Measurements from ENCODE around the gene FUCA2.
"Not testable (repeated sequence)": the region's sequence is repeated elsewhere in the genome, so short reads cannot be mapped to it uniquely, and the experiment has no call there.

FUCA2 gene

GRCh38 chr6:143490244-143490643 lies 21.3 kb downstream of the FUCA2 start:
- no peak for DNase-seq

- DNase-seq, result no peak
Observed at GRCh38 chr6:143486752-143487151, 24.8 kb downstream of the FUCA2 start.

GRCh38 chr6:143485967-143486366 lies 25.6 kb downstream of the FUCA2 start:
- DNase-seq, result no peak

- DNase-seq, result no peak
Observed at GRCh38 chr6:143482593-143482992, 28.9 kb downstream of the FUCA2 start.

GRCh38 chr6:143478479-143479062 lies 32.9 kb downstream of the FUCA2 start:
- no peak for DNase-seq

- DNase-seq, result no peak
Observed at GRCh38 chr6:143476545-143476944, 35.0 kb downstream of the FUCA2 start.

GRCh38 chr6:143471822-143472221 lies 39.7 kb downstream of the FUCA2 start:
- no peak for DNase-seq

- not testable (repeated sequence) for DNase-seq
Observed at GRCh38 chr6:143468823-143469222, 42.7 kb downstream of the FUCA2 start.

GRCh38 chr6:143468026-143468425 lies 43.5 kb downstream of the FUCA2 start:
- DNase-seq, result no peak

GRCh38 chr6:143465546-143465945 lies 46.0 kb downstream of the FUCA2 start:
- no peak for DNase-seq

GRCh38 chr6:143457563-143458359 lies 53.8 kb downstream of the FUCA2 start:
- DNase-seq, result no peak

- DNase-seq, result no peak
Observed at GRCh38 chr6:143451531-143451930, 60.0 kb downstream of the FUCA2 start.

- peak; percentile 83 for DNase-seq
Observed at GRCh38 chr6:143450453-143451371, 60.8 kb downstream of the FUCA2 start, which contains the start of the genes ADAT2 and PEX3. Gene ADAT2, minus strand, starts transcription at chr6:143450695. Its CDS starts 37 bp downstream, at chr6:143450658. Gene PEX3, plus strand, starts transcription at chr6:143450805. Its CDS starts 238 bp downstream, at chr6:143451043.

GRCh38 chr6:143449714-143450452 lies 61.6 kb downstream of the FUCA2 start:
- DNase-seq, result no peak

- DNase-seq, result no peak
Observed at GRCh38 chr6:143449082-143449713, 62.3 kb downstream of the FUCA2 start.

GRCh38 chr6:143447865-143448264 lies 63.7 kb downstream of the FUCA2 start:
- DNase-seq, result not testable (repeated sequence)

All from NCI-H1694 (cell line).